D721Med (cell line): ENCODE results near the gene AGBL5.

Experiments used
- DNase-seq: peaks from one replicate; pipeline ENCODE4 v3.0.0; 2011; ENCODE audit warnings: low spot score; ENCODE audit not compliant: insufficient read length
- FAIRE-seq: peaks from 2 replicates; lab custom pipeline; 2011; peaks lifted over from hg19 to GRCh38; lab: Jason Lieb, UNC
- CTCF ChIP-seq: IDR thresholded peaks from 2 replicates; pipeline ENCODE4 v1.5.1; 2012; ENCODE audit warnings: mild to moderate bottlenecking, control low read depth; ENCODE audit not compliant: insufficient read depth; ENCODE audit errors: missing control alignments

Gene AGBL5

GRCh38 chr2:27018142-27018541, 33.3 kb upstream of the AGBL5 start:
- TF ChIP-seq CTCF = no peak
- DNase-seq = no peak
- no peak for FAIRE-seq

GRCh38 chr2:27019459-27019858, 32.0 kb upstream of the AGBL5 start:
- FAIRE-seq = no peak
- no peak for TF ChIP-seq CTCF

GRCh38 chr2:27019931-27020855, 31.3 kb upstream of the AGBL5 start:
- FAIRE-seq (no peak), DNase-seq (no peak)
- no peak for TF ChIP-seq CTCF

More at GRCh38 chr2:27019459-27019858, 32.0 kb upstream of the AGBL5 start:
- DNase-seq = no peak

- TF ChIP-seq CTCF = no peak
- DNase-seq = no peak
Measured at GRCh38 chr2:27021253-27022049, 30.0 kb upstream of the AGBL5 start.

GRCh38 chr2:27023740-27024139, 27.7 kb upstream of the AGBL5 start:
- no peak for FAIRE-seq
- DNase-seq = no peak
- TF ChIP-seq CTCF = no peak

More at GRCh38 chr2:27021253-27022049, 30.0 kb upstream of the AGBL5 start:
- FAIRE-seq = no peak

GRCh38 chr2:27024188-27024587, 27.3 kb upstream of the AGBL5 start:
- no peak for DNase-seq
- no peak for FAIRE-seq
- no peak for TF ChIP-seq CTCF
